HepG2 (cell line): Measurements from ENCODE around the gene DOCK1. TPM values are rescaled to one million over a fixed set of nuclear protein-coding genes. Genes with fewer than 3 reads are reported as not detected.

Experiments
- ARID3A ChIP-seq: IDR thresholded peaks from 2 replicates; pipeline ENCODE4 v1.6.1; 2012; ENCODE audit warnings: low read depth, low read length, improper control_type of control experiment
- ATF2 ChIP-seq: sonication (generic); formaldehyde crosslinking; IDR thresholded peaks from 2 replicates; pipeline ENCODE4 v1.4.0; 2020; ENCODE audit warnings: missing genetic modification reagents
- BCL6 ChIP-seq: IDR thresholded peaks from 2 replicates; pipeline ENCODE4 v1.6.1; 2016; ENCODE audit warnings: missing genetic modification reagents, missing compliant biosample characterization
- HMG20A ChIP-seq: IDR thresholded peaks from 2 replicates; pipeline ENCODE4 v1.6.1; 2016; ENCODE audit warnings: borderline replicate concordance
- HOMEZ ChIP-seq: IDR thresholded peaks from 2 replicates; pipeline ENCODE4 v1.6.1; 2016; ENCODE audit warnings: low read depth
- MIER3 ChIP-seq: IDR thresholded peaks from 2 replicates; pipeline ENCODE4 v1.6.1; 2016; ENCODE audit warnings: missing compliant biosample characterization, borderline replicate concordance
- RERE ChIP-seq: IDR thresholded peaks from 2 replicates; pipeline ENCODE4 v1.6.1; 2016; ENCODE audit warnings: low read depth, missing genetic modification reagents, missing compliant biosample characterization
- SOX6 ChIP-seq, 2 experiments: fragments of 450-650 bp in 1 of 2; sonication (generic) in 1 of 2; formaldehyde crosslinking in 1 of 2; IDR thresholded peaks; 2 replicates each; pipeline versions ENCODE4 v1.4.0 to v1.6.1; 2017 to 2020; ENCODE audit warnings: antibody characterized with exemption in 1 of 2, mild to moderate bottlenecking in 1 of 2, missing genetic modification reagents in 1 of 2
- ZFP90 ChIP-seq: sonication (generic); formaldehyde crosslinking; IDR thresholded peaks from 2 replicates; pipeline ENCODE4 v1.8.0; 2022; ENCODE audit warnings: missing genetic modification reagents, mild to moderate bottlenecking, inconsistent platforms, borderline replicate concordance
- ZMAT3 ChIP-seq: sonication (generic); formaldehyde crosslinking; conservative IDR thresholded peaks from 2 replicates; pipeline ENCODE4 v1.7.0; 2021; ENCODE audit warnings: missing genetic modification reagents
- ZNF263 ChIP-seq: sonication (generic); formaldehyde crosslinking; IDR thresholded peaks from 2 replicates; pipeline ENCODE4 v1.4.0; 2020; ENCODE audit warnings: missing genetic modification reagents
- ZNF609 ChIP-seq: sonication (generic); formaldehyde crosslinking; IDR thresholded peaks from 2 replicates; pipeline ENCODE4 v1.4.0; 2020; ENCODE audit warnings: mild to moderate bottlenecking, missing genetic modification reagents, borderline replicate concordance
- ZNF614 ChIP-seq: IDR thresholded peaks from 2 replicates; pipeline ENCODE4 v1.6.1; 2018; ENCODE audit warnings: missing biosample characterization, missing genetic modification reagents, inconsistent platforms, borderline replicate concordance
- ZNF839 ChIP-seq: sonication (generic); formaldehyde crosslinking; IDR thresholded peaks from 2 replicates; pipeline ENCODE4 v1.4.0; 2020; ENCODE audit warnings: missing genetic modification reagents, mild to moderate bottlenecking, borderline replicate concordance
- polyA plus RNA-seq, 8 experiments: library from polyadenylated mRNA; depleted of rRNA in 3 of 8; stranded (reverse) in 7 of 8; unstranded in 1 of 8; fragments of >200 nt; fragmentation: Illumina TruSeq in 4 of 8; extraction: Trizol in 4 of 8; gene quantifications; 2 replicates each; pipeline versions ENCODE4 v1.2.1 to v1.2.3, GENCODE V29; 2011 to 2016; ENCODE audit warnings: low read depth in 4 of 8, missing spikeins in 1 of 8, mixed read lengths in 1 of 8; ENCODE audit not compliant: insufficient read depth in 1 of 8
- total RNA-seq, 5 experiments: library from RNA; depleted of rRNA; stranded (reverse); fragments of >200 nt; fragmentation: Illumina TruSeq; extraction: Trizol; gene quantifications; 2 replicates each; pipeline ENCODE4 v1.2.3, GENCODE V29; 2016; ENCODE audit warnings: low read depth in 1 of 5

DOCK1 gene
- total and polyA plus RNA-seq, 2 of the 13 experiments (the other 11 are each of a cell fraction or from before 2014, with no cell fraction given): 8.3 to 25.5 TPM

- TF ChIP-seq ZNF609 (peak; percentile 96), SOX6 (IDR thresholded peaks at IDR 0.05) (no peak), SOX6 (CRISPR knock-in tag; IDR thresholded peaks at IDR 0.05) (peak; percentile 98), BCL6 (peak; percentile 47; the same call in 1 of the 2 replicates), HOMEZ (CRISPR knock-in tag) (peak; percentile 47; the same call in 1 of the 2 replicates), RERE (peak; percentile 82), HMG20A (peak; percentile 62; the same call in 1 of the 2 replicates), ZNF263 (CRISPR knock-in tag) (no peak), ZNF614 (CRISPR knock-in tag) (0 out of 2 replicates have a peak, but pooled peaks have one; percentile 65), ZFP90 (no peak), ARID3A (peak; percentile 94), MIER3 (CRISPR knock-in tag) (0 out of 2 replicates have a peak, but pooled peaks have one; percentile 41), ZMAT3 (CRISPR knock-in tag) (0 out of 2 replicates have a peak, but pooled peaks have one; percentile 63), ZNF839 (CRISPR knock-in tag) (no peak), ATF2 (CRISPR knock-in tag) (peak; percentile 98)
Observed at GRCh38 chr10:127279334-127279774, 374.1 kb downstream of the DOCK1 start (continued).
